CD14-positive monocyte (primary cell): Measurements from ENCODE around the gene TRIM44. TPM values are rescaled to one million over a fixed set of nuclear protein-coding genes. Genes with fewer than 3 reads are reported as not detected.
A peak's percentile ranks its signal among the peaks of the same experiment; 100 is the strongest.

ENCODE experiments used
- DNase-seq, 3 donors: peaks; one replicate each; pipeline ENCODE4 v3.0.0-alpha.2; 2011 to 2022
- H2AFZ ChIP-seq: 2 replicates; pipeline ENCODE4 v1.6.0; 2012; ENCODE audit warnings: mild to moderate bottlenecking, low read depth, low read length, inconsistent platforms; ENCODE audit not compliant: insufficient read depth, poor library complexity, severe bottlenecking
- H3K27ac ChIP-seq, 2 donors: 1 replicate in 1 of 2; 2 replicates in 1 of 2; pipeline ENCODE4 v1.5.1; 2012 to 2013; ENCODE audit warnings: low read length in 2 of 2, control low read depth in 1 of 2, inconsistent platforms in 1 of 2, low read depth in 1 of 2, mild to moderate bottlenecking in 1 of 2
- H3K27me3 ChIP-seq, 2 donors: one replicate each; pipeline versions ENCODE4 v1.6.0 to v1.6.1; 2011 to 2013; ENCODE audit warnings: low read length in 2 of 2; ENCODE audit not compliant: control insufficient read depth in 2 of 2, insufficient read depth in 2 of 2
- H3K36me3 ChIP-seq, 2 donors: replicated peaks in 1 of 2; 1 replicate in 1 of 2; 2 replicates in 1 of 2; pipeline versions ENCODE4 v1.5.1 to v1.6.1; 2012 to 2013; ENCODE audit warnings: low read length in 2 of 2, control low read depth in 1 of 2, inconsistent platforms in 1 of 2, mild to moderate bottlenecking in 1 of 2; ENCODE audit not compliant: insufficient read depth in 2 of 2, control insufficient read depth in 1 of 2
- H3K4me1 ChIP-seq, 2 donors: 1 replicate in 1 of 2; 2 replicates in 1 of 2; pipeline versions ENCODE4 v1.5.1 to v1.6.1; 2012 to 2013; ENCODE audit warnings: low read length in 2 of 2, control low read depth in 1 of 2, inconsistent platforms in 1 of 2, mild to moderate bottlenecking in 1 of 2, moderate library complexity in 1 of 2; ENCODE audit not compliant: insufficient read depth in 2 of 2, control insufficient read depth in 1 of 2
- H3K4me2 ChIP-seq: replicated peaks from 2 replicates; pipeline ENCODE3; 2012; ENCODE audit warnings: low read length, moderate library complexity, mild to moderate bottlenecking; ENCODE audit not compliant: poor library complexity, severe bottlenecking; ENCODE audit errors: extremely low read depth
- H3K4me3 ChIP-seq, 3 experiments: fragments of 200-600 bp in 1 of 3; sonication (generic) in 1 of 3; replicated peaks in 1 of 3; 1 replicate in 2 of 3; 2 replicates in 1 of 3; pipeline ENCODE4 v1.5.1; 2011 to 2013; ENCODE audit warnings: low read length in 3 of 3, mild to moderate bottlenecking in 3 of 3, control low read depth in 2 of 3, low read depth in 2 of 3, inconsistent platforms in 1 of 3, moderate library complexity in 1 of 3
- H3K79me2 ChIP-seq: 2 replicates; pipeline ENCODE4 v1.6.0; 2012; ENCODE audit warnings: mild to moderate bottlenecking, control low read depth, inconsistent platforms, low read length, moderate library complexity; ENCODE audit not compliant: insufficient read depth
- H3K9ac ChIP-seq: 2 replicates; pipeline ENCODE4 v1.6.0; 2017; ENCODE audit warnings: low read length, mild to moderate bottlenecking; ENCODE audit not compliant: insufficient read depth, poor library complexity, severe bottlenecking
- H3K9me3 ChIP-seq, 2 donors: replicated peaks in 1 of 2; 1 replicate in 1 of 2; 2 replicates in 1 of 2; pipeline versions ENCODE4 v1.5.1 to v1.6.1; 2012 to 2013; ENCODE audit warnings: low read length in 2 of 2, control low read depth in 1 of 2; ENCODE audit not compliant: control insufficient read depth in 1 of 2, insufficient read depth in 1 of 2
- H4K20me1 ChIP-seq: 2 replicates; pipeline ENCODE4 v1.6.0; 2012; ENCODE audit warnings: mild to moderate bottlenecking, low read length, control low read depth, moderate library complexity; ENCODE audit not compliant: insufficient read depth
- H3K27ac Mint-ChIP-seq, 7 donors: one replicate each; pipeline ENCODE4 v1.8.0; 2020; ENCODE audit warnings: mild to moderate bottlenecking in 7 of 7, mixed read lengths in 7 of 7, moderate library complexity in 6 of 7, inconsistent platforms in 2 of 7
- H3K27me3 Mint-ChIP-seq, 3 donors: one replicate each; pipeline ENCODE4 v1.8.0; 2021 to 2022; ENCODE audit warnings: low read depth in 3 of 3, mild to moderate bottlenecking in 3 of 3, mixed read lengths in 3 of 3, moderate library complexity in 3 of 3, inconsistent platforms in 1 of 3
- H3K36me3 Mint-ChIP-seq, 2 donors: one replicate each; pipeline ENCODE4 v1.8.0; 2020; ENCODE audit warnings: mixed read lengths in 2 of 2, inconsistent platforms in 1 of 2, mild to moderate bottlenecking in 1 of 2
- H3K4me1 Mint-ChIP-seq: one replicate; pipeline ENCODE4 v1.8.0; 2020; ENCODE audit warnings: mild to moderate bottlenecking, mixed read lengths
- H3K4me3 Mint-ChIP-seq, 2 donors: one replicate each; pipeline ENCODE4 v1.8.0; 2020; ENCODE audit warnings: mild to moderate bottlenecking in 2 of 2, mixed read lengths in 2 of 2, moderate library complexity in 1 of 2
- H3K9me3 Mint-ChIP-seq, 7 donors: one replicate each; pipeline ENCODE4 v1.8.0; 2020 to 2022; ENCODE audit warnings: mixed read lengths in 7 of 7, mild to moderate bottlenecking in 6 of 7, moderate library complexity in 6 of 7, inconsistent platforms in 2 of 7
- CTCF ChIP-seq: fragments of 200-600 bp; IDR thresholded peaks from one replicate; pipeline ENCODE4 v1.8.0; 2022; ENCODE audit warnings: antibody characterized with exemption, mild to moderate bottlenecking
- WGBS: methylation state at CpG from one replicate; pipeline ENCODE4 v1.1.5; 2013; ENCODE audit warnings: missing lambda C conversion rate; ENCODE audit not compliant: insufficient coverage; 5-methylcytosine and 5-hydroxymethylcytosine counted together
- intact Hi-C, 2 donors: fragments of 100-400 bp; cut with micrococcal nuclease; formaldehyde crosslinking; loops; one replicate each; pipeline versions ENCODE4 v1.15.0 to v1.15.1; 2023
- polyA plus RNA-seq, 3 donors: library from polyadenylated mRNA; depleted of rRNA in 1 of 3; unstranded in 2 of 3; stranded (reverse) in 1 of 3; fragments of 300-500 nt in 2 of 3; fragments of >200 nt in 1 of 3; fragmentation: Illumina TruSeq in 2 of 3; gene quantifications; 1 replicate in 2 of 3; 2 replicates in 1 of 3; pipeline ENCODE4 v1.2.3, GENCODE V29; 2012 to 2021

TRIM44 gene
- polyA plus RNA-seq, 3 donors, result 25.3 to 47.1 (median 45.9) TPM

DNA sequence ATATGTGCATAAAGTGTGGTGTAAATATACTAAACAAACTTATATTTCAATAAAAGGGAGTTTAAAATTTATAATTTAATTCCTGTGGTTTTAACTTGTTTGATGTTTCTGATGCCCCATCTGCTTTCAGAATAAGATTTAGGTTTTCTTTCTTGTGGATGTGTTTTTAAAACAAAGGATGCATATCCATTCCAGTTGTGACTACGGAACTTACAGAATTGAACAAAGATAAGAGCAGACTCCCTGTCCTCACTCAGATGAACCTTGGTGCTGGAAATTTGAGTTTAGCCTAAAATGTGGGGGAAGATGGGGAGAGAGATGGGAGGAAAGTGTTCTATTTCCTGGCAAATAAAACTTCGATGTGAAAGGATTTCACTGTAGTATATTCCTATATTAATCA, 41.8 kb upstream of the TRIM44 start:
- WGBS, result no CpG with 5 or more reads among the region's 2 CpGs
- H3K4me3 Mint-ChIP-seq, result peak overlapping the region in 1 of 2 donors; percentile 72
- intact Hi-C loops, result no loop called here

GRCh38 chr11:35621620-35622019, 41.0 kb upstream of the TRIM44 start:
- no CpG with 5 or more reads among the region's 2 CpGs for WGBS
- peaks cover 67 to 81% (median 67%) of the 10 kb centered on the region in 3 donors for H3K27me3 Mint-ChIP-seq
- no peak overlapping the region for H3K27ac ChIP-seq
- no peak overlapping the region for H2AFZ ChIP-seq
- H3K4me3 Mint-ChIP-seq, result peak overlapping the region in 1 of 2 donors; percentile 72
- no peak for TF ChIP-seq CTCF
- no peak overlapping the region for H3K9ac ChIP-seq
- no peak overlapping the region for H3K4me2 ChIP-seq
- intact Hi-C loops, result no loop called here
- H3K79me2 ChIP-seq, result no peaks in the 10 kb centered on the region
- peaks cover 73 to 83% of the 10 kb centered on the region in 2 donors for H3K27me3 ChIP-seq
- DNase-seq, result no peak
- H3K9me3 Mint-ChIP-seq, result peaks cover 0 to 12% (median 9%) of the 10 kb centered on the region in 7 donors
- H3K4me1 Mint-ChIP-seq, result peaks cover 17% of the 10 kb centered on the region
- H3K36me3 Mint-ChIP-seq, result peaks cover 0 to 8% of the 10 kb centered on the region in 2 donors
- H3K4me3 ChIP-seq, result no peak overlapping the region
- no peaks in the 10 kb centered on the region for H4K20me1 ChIP-seq
- peaks cover 0 to 17% of the 10 kb centered on the region in 2 donors for H3K9me3 ChIP-seq
- H3K27ac Mint-ChIP-seq, result no peak overlapping the region
- H3K4me1 ChIP-seq, result peaks cover 17 to 26% of the 10 kb centered on the region in 2 donors
- H3K36me3 ChIP-seq, result no peaks in the 10 kb centered on the region

More for the DNA sequence above, 41.8 kb upstream of the TRIM44 start:
- peaks cover 63 to 78% (median 65%) of the 10 kb centered on the region in 3 donors for H3K27me3 Mint-ChIP-seq
- Histone ChIP-seq H2AFZ (no peak overlapping the region), H3K9ac (no peak overlapping the region), H3K4me1 (peaks cover 17 to 26% of the 10 kb centered on the region in 2 donors), H3K4me3 (no peak overlapping the region), H3K27ac (no peak overlapping the region), H3K27me3 (peaks cover 75 to 78% of the 10 kb centered on the region in 2 donors), H3K79me2 (no peaks in the 10 kb centered on the region), H4K20me1 (no peaks in the 10 kb centered on the region), H3K36me3 (no peaks in the 10 kb centered on the region), H3K4me2 (no peak overlapping the region), H3K9me3 (peaks cover 0 to 17% of the 10 kb centered on the region in 2 donors)
- H3K27ac Mint-ChIP-seq, result no peak overlapping the region
- DNase-seq, result no peak
- peaks cover 0 to 8% of the 10 kb centered on the region in 2 donors for H3K36me3 Mint-ChIP-seq
- peaks cover 17% of the 10 kb centered on the region for H3K4me1 Mint-ChIP-seq
- TF ChIP-seq CTCF, result no peak
- H3K9me3 Mint-ChIP-seq, result peaks cover 0 to 12% (median 9%) of the 10 kb centered on the region in 7 donors
